Heart left ventricle (tissue), 13 donors: ENCODE results near the gene ETFRF1.

Experiments used
- POLR2A ChIP-seq, 2 donors: fragments of 450-650 bp; IDR thresholded peaks; one replicate each; pipeline ENCODE4 v1.6.1; 2017; ENCODE audit warnings: antibody characterized with exemption in 2 of 2, mild to moderate bottlenecking in 2 of 2, moderate library complexity in 2 of 2
- TF ChIP-seq, protein P1 (sequence below), 12 donors: fragments of 200-600 bp; sonication (generic) in 4 of 12; IDR thresholded peaks; one replicate each; pipeline versions ENCODE4 v1.5.0 to v1.8.0; 2018 to 2022; ENCODE audit warnings: antibody characterized with exemption in 12 of 12, mild to moderate bottlenecking in 5 of 12
- donor health status: ischemic (EF 13 %, LVEDD 7.1; RV severe dilation, severe dysfunction).
- donor health status: DM: no; HTN: yes; CAD: no.
- donor health status: DM: no; HTN: no; CAD: no.
- donor health status: ischemic (EF 25% LVEDD 6.9; RV normal size, moderate dysfunction).
- donor health status: ischemic (EF 25% LVEDD 5.7; RV mildly dilated, moderate dysfunction).
- donor health status: ischemic (EF 35%, LVEDD 5.7; RV mildly dilated, moderate dysfunction).
- donor health status: nonischemic (EF 11% LVEDD 7.7; RV severe dilation, severe dysfunction).
- donor health status: DM: yes; HTN: yes; CAD: no.
- donor health status: PGD.
- donor health status: ischemic (EF 29% LVEDD 5.4; RV normal size, mild dysfunction).
- donor health status: nonischemic (EF 23%, LVEDD 6.1; RV moderate dilation, normal function).

DNA sequence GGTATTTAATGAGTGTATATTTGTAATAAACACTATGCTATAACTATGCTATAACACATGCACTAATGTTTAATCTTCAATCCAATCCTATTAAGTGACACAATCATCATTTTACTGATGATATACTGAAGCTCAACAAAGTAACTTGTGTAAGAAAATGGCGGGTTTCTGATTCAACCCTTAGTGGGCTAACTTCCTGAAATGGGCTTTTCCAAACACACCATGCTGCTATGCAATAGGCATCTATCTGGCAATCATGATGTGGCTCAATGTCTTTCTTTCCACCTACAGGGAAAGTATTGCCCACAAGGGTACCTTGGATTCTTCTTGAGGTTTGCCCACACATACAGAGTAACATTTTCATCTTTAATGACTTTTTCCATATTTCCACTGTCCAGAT is 48.4 kb upstream of the ETFRF1 start:
- TF ChIP-seq, protein P1, sequence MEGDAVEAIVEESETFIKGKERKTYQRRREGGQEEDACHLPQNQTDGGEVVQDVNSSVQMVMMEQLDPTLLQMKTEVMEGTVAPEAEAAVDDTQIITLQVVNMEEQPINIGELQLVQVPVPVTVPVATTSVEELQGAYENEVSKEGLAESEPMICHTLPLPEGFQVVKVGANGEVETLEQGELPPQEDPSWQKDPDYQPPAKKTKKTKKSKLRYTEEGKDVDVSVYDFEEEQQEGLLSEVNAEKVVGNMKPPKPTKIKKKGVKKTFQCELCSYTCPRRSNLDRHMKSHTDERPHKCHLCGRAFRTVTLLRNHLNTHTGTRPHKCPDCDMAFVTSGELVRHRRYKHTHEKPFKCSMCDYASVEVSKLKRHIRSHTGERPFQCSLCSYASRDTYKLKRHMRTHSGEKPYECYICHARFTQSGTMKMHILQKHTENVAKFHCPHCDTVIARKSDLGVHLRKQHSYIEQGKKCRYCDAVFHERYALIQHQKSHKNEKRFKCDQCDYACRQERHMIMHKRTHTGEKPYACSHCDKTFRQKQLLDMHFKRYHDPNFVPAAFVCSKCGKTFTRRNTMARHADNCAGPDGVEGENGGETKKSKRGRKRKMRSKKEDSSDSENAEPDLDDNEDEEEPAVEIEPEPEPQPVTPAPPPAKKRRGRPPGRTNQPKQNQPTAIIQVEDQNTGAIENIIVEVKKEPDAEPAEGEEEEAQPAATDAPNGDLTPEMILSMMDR (IDR thresholded peaks at IDR 0.05): no peak
- no peak for TF ChIP-seq POLR2A (IDR thresholded peaks at IDR 0.05)
